CD4-positive, alpha-beta T cell treated with Interleukin-6 for 4 hours (primary cell): ENCODE results near the gene TMBIM4.

ENCODE experiments used
- DNase-seq: peaks from one replicate; pipeline ENCODE4 v3.0.0-alpha.2; 2020; ENCODE audit warnings: mixed read lengths

TMBIM4 gene

DNA sequence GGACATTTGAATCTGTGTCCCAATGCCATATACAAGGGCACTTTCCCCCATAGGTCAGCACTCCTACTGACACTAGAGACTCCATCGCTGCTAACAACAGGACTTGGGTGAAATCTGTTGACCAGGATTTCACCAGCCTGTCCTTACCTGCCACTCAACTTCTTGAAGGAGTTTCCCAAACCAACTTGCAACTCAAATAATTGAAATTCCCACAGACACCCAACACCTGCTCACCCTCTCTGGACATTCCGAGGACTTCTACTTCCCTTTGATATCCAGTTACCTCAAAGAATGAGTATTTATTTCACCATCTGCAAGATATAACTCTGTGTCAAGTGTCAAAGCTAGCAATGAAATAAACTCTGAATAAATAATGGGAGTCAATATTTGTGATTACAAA, 83.8 kb downstream of the TMBIM4 start:
- DNase-seq = no peak
